Activated naive CD4-positive, alpha-beta T cell treated with anti-CD3 and anti-CD28 coated beads, Interleukin-2, amount 10 ng/mL, durations not matched to agents 7 days and 5 days (primary cell): ENCODE data around the gene PTK7.
"Not testable (repeated sequence)": the region's sequence is repeated elsewhere in the genome, so short reads cannot be mapped to it uniquely, and the experiment has no call there.

Experiments
- CTCF ChIA-PET: fragments of 350-600 bp; sonication (Branson Sonifier 250); formaldehyde crosslinking; loops from one replicate; lab custom pipeline; 2021; ENCODE audit warnings: antibody characterized with exemption; lab: Charles Lee
- DNase-seq: peaks from one replicate; pipeline ENCODE4 v3.0.0-alpha.2; 2020
- H3K27ac Mint-ChIP-seq: one replicate; pipeline ENCODE4 v1.8.0; 2021; ENCODE audit warnings: mild to moderate bottlenecking, moderate library complexity, mixed read lengths
- H3K27me3 Mint-ChIP-seq: one replicate; pipeline ENCODE4 v1.8.0; 2021; ENCODE audit warnings: mild to moderate bottlenecking, mixed read lengths
- H3K36me3 Mint-ChIP-seq: one replicate; pipeline ENCODE4 v1.8.0; 2021; ENCODE audit warnings: mixed read lengths
- H3K4me1 Mint-ChIP-seq: one replicate; pipeline ENCODE4 v1.8.0; 2021; ENCODE audit warnings: mixed read lengths
- H3K4me3 Mint-ChIP-seq: one replicate; pipeline ENCODE4 v1.8.0; 2021; ENCODE audit warnings: mild to moderate bottlenecking, moderate library complexity, mixed read lengths
- H3K9me3 Mint-ChIP-seq: one replicate; pipeline ENCODE4 v1.8.0; 2021; ENCODE audit warnings: mixed read lengths

PTK7 gene

DNA sequence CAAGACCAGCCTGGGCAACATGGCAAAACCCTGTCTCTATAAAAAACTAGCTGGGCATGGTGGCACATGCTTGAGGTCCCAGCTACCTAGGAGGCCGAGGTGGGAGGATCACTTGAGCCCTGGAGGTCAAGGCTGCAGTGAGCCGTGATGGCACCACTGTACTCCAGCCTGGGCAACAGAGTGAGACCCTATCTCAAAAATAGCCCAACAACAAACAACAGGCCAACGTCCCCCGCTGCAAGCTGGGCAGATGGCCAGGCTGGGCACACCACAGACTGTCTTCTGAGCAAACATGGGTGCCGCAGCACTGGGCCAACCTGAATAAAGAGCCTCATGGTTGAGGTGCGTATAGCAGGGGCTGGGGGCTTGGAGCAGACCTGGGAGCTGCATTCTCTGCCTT, 48.4 kb downstream of the PTK7 start:
- CTCF ChIA-PET = no interaction called here
- no peaks in the 10 kb centered on the region for H3K4me1 Mint-ChIP-seq
- H3K9me3 Mint-ChIP-seq = no peaks in the 10 kb centered on the region
- H3K4me3 Mint-ChIP-seq = no peak overlapping the region
- no peak overlapping the region for H3K27ac Mint-ChIP-seq
- H3K36me3 Mint-ChIP-seq = no peaks in the 10 kb centered on the region
- peaks cover 15% of the 10 kb centered on the region for H3K27me3 Mint-ChIP-seq
- DNase-seq = no peak

DNA sequence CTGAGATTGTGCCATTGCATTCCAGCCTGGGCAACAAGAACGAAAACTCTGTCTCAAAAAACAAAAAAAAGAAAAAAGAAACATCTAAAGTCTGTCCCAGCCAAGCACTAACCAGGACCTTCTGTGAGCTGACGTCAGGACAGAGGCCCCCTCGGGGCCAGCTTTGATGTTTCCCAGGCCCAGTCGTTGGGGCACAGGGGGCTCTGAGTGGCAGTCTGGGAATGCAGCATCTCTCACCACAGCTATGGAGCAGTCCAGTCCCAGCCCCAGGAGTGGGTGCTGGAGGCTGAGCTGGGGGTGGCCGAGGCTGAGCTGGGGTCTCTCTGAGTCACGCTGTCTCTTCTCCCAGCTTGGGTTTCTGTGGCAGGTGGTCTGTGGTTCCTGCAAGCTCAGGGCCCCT, 49.0 kb downstream of the PTK7 start:
- no peaks in the 10 kb centered on the region for H3K4me1 Mint-ChIP-seq
- H3K4me3 Mint-ChIP-seq = no peak overlapping the region
- H3K9me3 Mint-ChIP-seq = no peaks in the 10 kb centered on the region
- H3K36me3 Mint-ChIP-seq = no peaks in the 10 kb centered on the region
- peaks cover 15% of the 10 kb centered on the region for H3K27me3 Mint-ChIP-seq
- CTCF ChIA-PET = interaction anchor here (0.5 to 1.0 kb wide), 2 partner anchors 19 to 384 kb away, joined by 3 read pairs; no protein-coding TSS in a partner anchor
- DNase-seq = no peak
- no peak overlapping the region for H3K27ac Mint-ChIP-seq

DNA sequence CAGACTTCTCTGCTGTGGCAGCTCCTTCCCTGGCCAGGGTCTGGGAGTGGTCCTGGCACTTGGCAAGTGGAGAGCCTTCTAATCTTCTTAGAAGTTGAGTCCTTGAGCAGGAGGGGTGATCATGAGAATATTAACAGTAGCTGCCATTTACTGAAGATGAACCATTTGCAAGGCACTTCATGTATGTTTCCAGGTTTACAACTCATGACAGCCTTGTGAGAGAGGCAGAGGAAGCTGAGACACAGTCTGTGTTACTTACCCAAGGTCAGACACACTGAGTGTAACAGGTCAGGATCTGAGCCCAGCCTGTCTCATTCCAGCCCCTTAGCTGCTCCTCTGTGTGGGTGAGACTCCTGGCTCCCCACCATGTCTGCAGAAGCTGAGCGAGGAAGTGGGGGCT, 49.4 kb downstream of the PTK7 start:
- no peak overlapping the region for H3K27ac Mint-ChIP-seq
- DNase-seq = no peak
- CTCF ChIA-PET = interaction anchor here (0.5 to 1.2 kb wide), 3 partner anchors 18 to 384 kb away, joined by 3 read pairs; no protein-coding TSS in a partner anchor

DNA sequence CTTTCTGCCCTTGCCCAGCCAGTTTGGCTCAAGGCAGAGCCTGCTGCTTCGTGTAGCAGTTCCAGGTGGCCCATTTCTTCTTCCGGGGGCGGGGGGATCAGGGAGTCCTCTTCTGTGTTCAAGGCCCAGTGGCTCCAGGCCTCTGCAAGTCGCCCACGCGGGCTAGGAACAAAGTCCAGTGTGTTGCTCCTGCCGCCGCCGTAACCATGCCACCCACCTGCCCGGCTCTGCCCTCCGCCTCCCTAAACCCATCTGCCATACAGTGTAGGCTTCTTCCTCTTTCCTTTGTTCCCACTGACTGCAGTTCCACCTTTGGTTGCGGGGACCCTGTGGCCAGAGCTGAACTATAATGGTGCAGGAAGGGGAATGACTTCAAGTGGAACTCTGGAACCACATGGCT, 51.1 kb downstream of the PTK7 start:
- Mint-ChIP-seq H3K27me3 (peaks cover 6% of the 10 kb centered on the region), H3K36me3 (no peaks in the 10 kb centered on the region), H3K27ac (no peak overlapping the region), H3K9me3 (no peaks in the 10 kb centered on the region), H3K4me1 (no peaks in the 10 kb centered on the region), H3K4me3 (no peak overlapping the region)
- CTCF ChIA-PET = no interaction called here
- DNase-seq = no peak

More for the DNA sequence above, 49.4 kb downstream of the PTK7 start:
- no peaks in the 10 kb centered on the region for H3K9me3 Mint-ChIP-seq
- H3K4me3 Mint-ChIP-seq = no peak overlapping the region
- no peaks in the 10 kb centered on the region for H3K36me3 Mint-ChIP-seq
- no peaks in the 10 kb centered on the region for H3K4me1 Mint-ChIP-seq
- H3K27me3 Mint-ChIP-seq = peaks cover 15% of the 10 kb centered on the region

DNA sequence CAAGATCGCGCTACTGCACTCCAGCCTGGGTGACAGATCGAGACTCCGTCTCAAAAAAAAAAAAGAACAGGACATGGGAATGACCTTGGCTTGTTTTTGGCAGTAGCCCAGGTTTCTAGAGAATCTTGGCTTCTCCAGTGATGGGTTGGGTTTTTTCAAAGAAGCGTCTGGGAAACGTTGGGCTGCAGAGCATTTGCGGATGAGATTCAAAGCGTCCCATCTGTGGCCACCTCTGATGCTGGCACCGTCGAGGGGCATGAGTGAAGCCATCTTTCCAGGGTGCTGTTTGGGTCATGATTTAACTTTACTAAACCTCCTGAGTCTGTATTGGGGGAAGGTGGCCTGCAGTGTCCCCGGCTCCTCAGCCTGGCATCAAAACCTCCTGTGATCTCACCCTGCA, 51.8 kb downstream of the PTK7 start:
- no peak overlapping the region for H3K27ac Mint-ChIP-seq
- no peak for DNase-seq
- CTCF ChIA-PET = no interaction called here
- no peaks in the 10 kb centered on the region for H3K36me3 Mint-ChIP-seq
- no peaks in the 10 kb centered on the region for H3K4me1 Mint-ChIP-seq
- H3K27me3 Mint-ChIP-seq = peaks cover 6% of the 10 kb centered on the region
- H3K4me3 Mint-ChIP-seq = no peak overlapping the region
- no peaks in the 10 kb centered on the region for H3K9me3 Mint-ChIP-seq

DNA sequence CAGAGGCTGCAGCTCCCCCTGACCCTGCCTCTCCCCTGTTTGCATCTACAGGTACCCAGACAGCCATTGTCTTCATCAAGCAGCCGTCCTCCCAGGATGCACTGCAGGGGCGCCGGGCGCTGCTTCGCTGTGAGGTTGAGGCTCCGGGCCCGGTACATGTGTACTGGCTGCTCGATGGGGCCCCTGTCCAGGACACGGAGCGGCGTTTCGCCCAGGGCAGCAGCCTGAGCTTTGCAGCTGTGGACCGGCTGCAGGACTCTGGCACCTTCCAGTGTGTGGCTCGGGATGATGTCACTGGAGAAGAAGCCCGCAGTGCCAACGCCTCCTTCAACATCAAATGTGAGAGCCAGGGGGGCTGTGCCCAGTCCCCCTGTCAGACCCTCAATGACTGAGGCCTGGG, 52.8 kb downstream of the PTK7 start:
- peaks cover 6% of the 10 kb centered on the region for H3K27me3 Mint-ChIP-seq
- CTCF ChIA-PET = interaction anchor here (0.6 kb wide), 1 partner anchor 45 kb away, joined by 3 read pairs; no protein-coding TSS in a partner anchor
- H3K36me3 Mint-ChIP-seq = no peaks in the 10 kb centered on the region
- H3K27ac Mint-ChIP-seq = no peak overlapping the region
- no peak for DNase-seq
- no peaks in the 10 kb centered on the region for H3K9me3 Mint-ChIP-seq
- no peaks in the 10 kb centered on the region for H3K4me1 Mint-ChIP-seq
- no peak overlapping the region for H3K4me3 Mint-ChIP-seq

DNA sequence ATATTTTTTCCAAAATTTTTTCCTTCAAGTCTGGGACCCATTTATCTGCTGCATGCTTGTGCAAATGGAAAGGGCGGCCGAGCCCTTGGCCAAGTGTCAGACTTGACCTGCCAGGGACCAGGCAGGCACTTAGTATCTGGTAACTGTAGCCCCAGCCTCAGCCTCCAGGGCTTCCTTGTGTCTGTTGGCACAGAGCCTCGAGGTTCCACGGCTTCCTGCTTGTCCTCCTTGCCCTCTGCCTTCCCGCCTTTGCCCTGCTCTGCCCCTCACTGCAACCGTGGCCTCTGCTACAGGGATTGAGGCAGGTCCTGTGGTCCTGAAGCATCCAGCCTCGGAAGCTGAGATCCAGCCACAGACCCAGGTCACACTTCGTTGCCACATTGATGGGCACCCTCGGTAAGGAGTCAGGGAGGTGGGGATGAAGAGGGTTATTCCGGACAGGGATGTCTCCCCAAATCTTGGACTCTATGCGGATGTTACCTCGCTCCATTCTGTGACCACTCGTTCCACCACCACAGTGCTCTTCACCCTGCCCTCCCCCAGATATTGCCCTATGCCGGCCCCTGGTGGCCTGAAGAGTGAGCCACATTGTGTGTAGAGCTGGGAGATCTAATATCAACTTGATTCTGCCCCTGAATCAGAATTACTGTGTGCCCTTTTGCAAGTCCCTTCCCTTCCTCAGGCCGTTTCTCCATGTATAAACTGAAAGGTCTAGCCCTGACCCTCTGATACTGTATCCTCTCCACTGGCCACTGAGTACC, 53.5 kb downstream of the PTK7 start:
- peak; percentile 35 for DNase-seq

DNA sequence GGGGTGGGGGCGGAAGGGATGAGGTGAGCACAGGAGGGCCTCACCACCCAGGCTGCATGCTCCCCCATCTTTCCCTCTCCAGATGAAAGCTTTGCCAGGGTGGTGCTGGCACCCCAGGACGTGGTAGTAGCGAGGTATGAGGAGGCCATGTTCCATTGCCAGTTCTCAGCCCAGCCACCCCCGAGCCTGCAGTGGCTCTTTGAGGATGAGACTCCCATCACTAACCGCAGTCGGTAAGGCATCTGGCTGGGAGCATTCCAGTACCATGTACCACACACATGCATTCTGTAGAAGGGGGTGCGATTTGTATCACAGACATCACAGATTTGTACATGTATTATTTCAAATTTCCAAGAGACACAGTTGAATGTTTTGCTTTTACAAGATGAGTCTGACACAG, 54.3 kb downstream of the PTK7 start:
- H3K9me3 Mint-ChIP-seq = no peaks in the 10 kb centered on the region
- no peak for DNase-seq
- H3K36me3 Mint-ChIP-seq = no peaks in the 10 kb centered on the region
- CTCF ChIA-PET = interaction anchor here (0.5 to 1.0 kb wide), 4 partner anchors 13 to 194 kb away, joined by 3 to 4 read pairs (median 3); partner anchors contain the start of gene PTK7
- no peak overlapping the region for H3K27ac Mint-ChIP-seq
- H3K27me3 Mint-ChIP-seq = peaks cover under 1% of the 10 kb centered on the region
- H3K4me1 Mint-ChIP-seq = no peaks in the 10 kb centered on the region
- no peak overlapping the region for H3K4me3 Mint-ChIP-seq

More for the DNA sequence above, 53.5 kb downstream of the PTK7 start:
- peaks cover 6% of the 10 kb centered on the region for H3K27me3 Mint-ChIP-seq
- H3K4me1 Mint-ChIP-seq = no peaks in the 10 kb centered on the region
- no peaks in the 10 kb centered on the region for H3K36me3 Mint-ChIP-seq
- no peaks in the 10 kb centered on the region for H3K9me3 Mint-ChIP-seq
- H3K27ac Mint-ChIP-seq = no peak overlapping the region
- CTCF ChIA-PET = interaction anchor here (0.5 to 1.0 kb wide), 4 partner anchors 13 to 193 kb away, joined by 3 to 4 read pairs (median 3); partner anchors contain the start of gene PTK7
- no peak overlapping the region for H3K4me3 Mint-ChIP-seq

DNA sequence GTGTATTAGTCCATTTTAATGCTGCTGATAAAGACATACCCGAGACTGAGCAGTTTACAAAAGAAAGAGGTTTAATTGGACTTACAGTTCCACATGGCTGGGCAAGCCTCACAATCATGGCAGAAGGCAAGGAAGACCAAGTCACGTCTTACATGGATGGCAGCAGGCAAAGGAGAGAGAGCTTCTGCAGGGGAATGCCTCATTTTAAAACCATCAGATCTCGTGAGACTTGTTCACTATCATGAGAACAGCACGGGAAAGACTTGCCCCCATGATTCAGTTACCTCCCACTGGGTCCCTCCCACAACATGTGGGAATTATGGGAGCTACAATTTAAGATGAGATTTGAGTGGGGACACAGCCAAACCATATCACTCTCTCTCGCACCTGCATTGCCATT, 55.3 kb downstream of the PTK7 start:
- not testable (repeated sequence) for H3K4me3 Mint-ChIP-seq, H3K27ac Mint-ChIP-seq, H3K36me3 Mint-ChIP-seq, H3K9me3 Mint-ChIP-seq, H3K27me3 Mint-ChIP-seq, DNase-seq, H3K4me1 Mint-ChIP-seq
- CTCF ChIA-PET = interaction anchor here (1.0 kb wide), 1 partner anchor 12 kb away, joined by 3 read pairs; no protein-coding TSS in a partner anchor

DNA sequence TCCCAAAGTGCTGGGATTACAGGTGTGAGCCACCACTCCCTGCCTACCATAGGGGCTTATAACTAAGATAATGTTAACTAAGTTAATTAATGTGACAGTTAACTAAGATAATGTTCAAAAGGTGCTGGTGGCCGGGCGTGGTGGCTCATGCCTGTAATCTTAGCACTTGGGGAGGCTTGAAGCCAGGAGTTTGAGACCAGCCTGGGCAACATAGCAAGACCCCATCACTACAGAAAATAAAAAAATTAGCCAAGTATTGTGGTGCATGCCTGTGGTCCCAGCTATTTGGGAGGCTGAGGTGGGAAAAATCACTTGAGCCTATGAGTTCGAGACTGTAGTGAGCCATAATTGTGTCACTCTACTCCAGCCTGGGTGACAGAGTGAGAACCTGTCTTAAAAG, 62.2 kb downstream of the PTK7 start:
- Mint-ChIP-seq H3K27me3 (peaks cover 6% of the 10 kb centered on the region), H3K36me3 (no peaks in the 10 kb centered on the region), H3K4me1 (peaks cover 11% of the 10 kb centered on the region), H3K27ac (no peak overlapping the region), H3K4me3 (no peak overlapping the region), H3K9me3 (no peaks in the 10 kb centered on the region)
- CTCF ChIA-PET = no interaction called here
- no peak for DNase-seq

DNA sequence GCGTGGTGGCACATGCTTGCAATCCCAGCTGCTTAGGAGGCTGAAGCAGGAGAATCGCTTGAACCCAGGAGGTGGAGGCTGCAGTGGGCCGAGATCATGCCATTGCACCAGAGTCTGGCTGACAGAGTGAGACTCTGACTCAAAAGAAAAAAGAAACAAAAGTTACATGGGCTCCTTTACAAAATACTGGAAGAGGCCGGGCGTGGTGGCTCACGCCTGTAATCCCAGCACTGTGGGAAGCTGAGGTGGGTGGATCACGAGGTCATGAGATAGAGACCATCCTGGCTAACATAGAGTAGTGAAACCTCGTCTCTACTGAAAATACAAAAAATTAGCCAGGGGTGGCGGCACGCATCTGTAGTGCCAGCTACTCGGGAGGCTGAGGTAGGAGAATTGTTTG, 63.9 kb downstream of the PTK7 start:
- H3K4me3 Mint-ChIP-seq, H3K36me3 Mint-ChIP-seq, H3K9me3 Mint-ChIP-seq, CTCF ChIA-PET, H3K27ac Mint-ChIP-seq, H3K27me3 Mint-ChIP-seq, DNase-seq: not testable (repeated sequence)
- H3K4me1 Mint-ChIP-seq = peaks cover 17% of the 10 kb centered on the region

DNA sequence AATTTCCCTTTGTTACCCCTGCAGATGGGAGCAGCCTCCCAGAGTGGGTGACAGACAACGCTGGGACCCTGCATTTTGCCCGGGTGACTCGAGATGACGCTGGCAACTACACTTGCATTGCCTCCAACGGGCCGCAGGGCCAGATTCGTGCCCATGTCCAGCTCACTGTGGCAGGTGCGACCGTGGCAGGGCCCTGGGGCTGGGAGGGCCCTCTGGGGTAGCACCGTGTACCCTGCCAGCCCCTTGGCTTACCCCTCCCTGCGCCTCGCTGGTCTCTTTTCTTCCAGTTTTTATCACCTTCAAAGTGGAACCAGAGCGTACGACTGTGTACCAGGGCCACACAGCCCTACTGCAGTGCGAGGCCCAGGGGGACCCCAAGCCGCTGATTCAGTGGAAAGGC, 65.5 kb downstream of the PTK7 start:
- H3K4me1 Mint-ChIP-seq = peaks cover 17% of the 10 kb centered on the region
- no peak for DNase-seq
- no peaks in the 10 kb centered on the region for H3K9me3 Mint-ChIP-seq
- H3K36me3 Mint-ChIP-seq = no peaks in the 10 kb centered on the region
- CTCF ChIA-PET = interaction anchor here (2.7 to 2.9 kb wide), 2 partner anchors 121 to 241 kb away, joined by 12 to 28 read pairs; partner anchors contain the start of gene RRP36
- no peak overlapping the region for H3K4me3 Mint-ChIP-seq
- H3K27ac Mint-ChIP-seq = no peak overlapping the region
- peaks cover 19% of the 10 kb centered on the region for H3K27me3 Mint-ChIP-seq

DNA sequence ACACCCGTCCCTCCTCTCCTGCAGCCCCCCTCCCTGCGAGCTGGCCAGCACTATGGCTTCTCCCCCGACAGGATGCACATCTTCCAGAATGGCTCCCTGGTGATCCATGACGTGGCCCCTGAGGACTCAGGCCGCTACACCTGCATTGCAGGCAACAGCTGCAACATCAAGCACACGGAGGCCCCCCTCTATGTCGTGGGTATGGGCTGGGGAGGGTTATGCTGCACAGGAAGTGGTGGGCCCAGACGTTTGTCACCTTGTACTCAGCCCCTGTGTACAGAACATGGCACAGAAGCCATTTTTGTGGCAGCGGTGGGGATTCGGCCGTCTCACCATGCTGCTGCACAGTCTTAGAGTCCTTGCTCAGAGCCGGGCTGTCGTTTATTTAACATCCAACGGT, 66.0 kb downstream of the PTK7 start:
- Mint-ChIP-seq H3K4me1 (peaks cover 17% of the 10 kb centered on the region), H3K36me3 (no peaks in the 10 kb centered on the region), H3K27me3 (peaks cover 21% of the 10 kb centered on the region), H3K27ac (no peak overlapping the region), H3K9me3 (no peaks in the 10 kb centered on the region), H3K4me3 (no peak overlapping the region)
- DNase-seq = no peak
- CTCF ChIA-PET = interaction anchor here (2.0 to 2.9 kb wide), 3 partner anchors 33 to 241 kb away, joined by 6 to 28 read pairs (median 12); partner anchors contain the start of gene RRP36

DNA sequence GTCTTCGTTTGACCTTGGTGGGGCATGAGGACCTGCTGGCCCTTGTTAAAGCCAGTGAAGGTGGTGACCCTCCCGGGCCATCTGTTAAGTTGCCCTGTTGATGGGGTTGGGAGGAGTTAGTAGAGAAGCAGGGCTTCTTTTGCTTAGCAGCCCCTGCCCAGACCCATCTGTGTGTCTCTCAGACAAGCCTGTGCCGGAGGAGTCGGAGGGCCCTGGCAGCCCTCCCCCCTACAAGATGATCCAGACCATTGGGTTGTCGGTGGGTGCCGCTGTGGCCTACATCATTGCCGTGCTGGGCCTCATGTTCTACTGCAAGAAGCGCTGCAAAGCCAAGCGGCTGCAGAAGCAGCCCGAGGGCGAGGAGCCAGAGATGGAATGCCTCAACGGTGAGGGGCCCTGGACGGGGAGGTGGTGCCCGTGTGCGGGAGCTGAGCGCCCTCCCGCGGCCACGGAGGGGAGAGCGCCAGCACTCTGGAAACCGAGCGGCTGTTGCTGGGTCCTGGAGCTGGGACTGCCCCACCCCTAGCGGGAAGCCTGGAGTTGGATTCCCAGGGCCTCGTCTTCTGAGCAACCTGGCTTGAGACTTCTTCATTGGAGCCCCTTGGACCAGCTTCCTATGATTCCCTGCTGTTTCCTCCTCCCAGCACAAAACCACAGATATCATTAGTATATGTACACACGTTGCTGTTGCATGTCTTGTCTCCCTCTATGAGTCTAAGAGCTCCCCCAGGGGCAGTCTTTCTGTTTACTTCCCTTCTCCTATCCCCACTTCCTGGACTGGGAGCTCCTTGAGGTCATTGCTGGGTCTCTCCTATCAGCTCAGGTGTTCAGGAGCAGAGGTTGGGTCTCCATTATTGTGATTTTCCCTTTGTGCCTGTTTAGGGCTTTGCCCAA, 67.4 kb downstream of the PTK7 start:
- no peak overlapping the region for H3K4me3 Mint-ChIP-seq

More for the DNA sequence above, 67.4 kb downstream of the PTK7 start:
- no peaks in the 10 kb centered on the region for H3K9me3 Mint-ChIP-seq
- peak; percentile 83 for DNase-seq
- H3K27ac Mint-ChIP-seq = no peak overlapping the region
- H3K4me1 Mint-ChIP-seq = peaks cover 17% of the 10 kb centered on the region
- peaks cover 27% of the 10 kb centered on the region for H3K27me3 Mint-ChIP-seq
- CTCF ChIA-PET = interaction anchor here (0.6 to 2.9 kb wide), 54 partner anchors 9 to 1015 kb away, joined by 3 to 28 read pairs (median 4); partner anchors contain the start of genes CNPY3, PPP2R5D, RPL7L1 and RRP36
- no peaks in the 10 kb centered on the region for H3K36me3 Mint-ChIP-seq
